ENCODE results near the gene ZKSCAN4.
A peak's percentile ranks its signal among the peaks of the same experiment; 100 is the strongest.

ZKSCAN4 gene

DNA sequence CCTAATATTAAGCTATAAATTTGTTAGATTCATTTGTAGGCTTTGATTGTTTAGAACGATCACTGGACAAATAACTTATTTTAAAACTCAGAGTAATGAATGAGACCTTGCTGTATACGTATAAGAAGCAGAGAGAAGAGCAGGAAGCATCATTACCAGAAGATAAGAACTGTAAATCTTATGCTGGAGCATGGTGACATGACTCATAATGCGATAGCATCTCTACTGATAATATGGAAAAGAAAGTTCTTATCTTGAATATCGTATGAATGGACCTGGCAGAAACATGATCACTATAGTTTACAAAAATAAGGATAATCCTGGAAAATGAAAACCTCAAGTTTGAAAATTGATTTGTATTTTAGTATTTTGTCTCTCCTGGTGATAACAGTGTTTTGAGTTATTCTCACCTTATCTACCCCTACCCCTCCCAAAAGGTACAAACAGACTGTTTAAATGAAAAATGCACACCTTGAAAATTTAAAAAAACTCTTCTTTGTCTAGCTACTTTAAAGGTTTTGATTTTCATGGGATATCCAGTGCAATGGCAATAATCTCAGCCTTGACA lies 12.8 kb upstream of the ZKSCAN4 start:
- H3K27ac ChIP-seq = no peak overlapping the region
- TF ChIP-seq, protein P1, sequence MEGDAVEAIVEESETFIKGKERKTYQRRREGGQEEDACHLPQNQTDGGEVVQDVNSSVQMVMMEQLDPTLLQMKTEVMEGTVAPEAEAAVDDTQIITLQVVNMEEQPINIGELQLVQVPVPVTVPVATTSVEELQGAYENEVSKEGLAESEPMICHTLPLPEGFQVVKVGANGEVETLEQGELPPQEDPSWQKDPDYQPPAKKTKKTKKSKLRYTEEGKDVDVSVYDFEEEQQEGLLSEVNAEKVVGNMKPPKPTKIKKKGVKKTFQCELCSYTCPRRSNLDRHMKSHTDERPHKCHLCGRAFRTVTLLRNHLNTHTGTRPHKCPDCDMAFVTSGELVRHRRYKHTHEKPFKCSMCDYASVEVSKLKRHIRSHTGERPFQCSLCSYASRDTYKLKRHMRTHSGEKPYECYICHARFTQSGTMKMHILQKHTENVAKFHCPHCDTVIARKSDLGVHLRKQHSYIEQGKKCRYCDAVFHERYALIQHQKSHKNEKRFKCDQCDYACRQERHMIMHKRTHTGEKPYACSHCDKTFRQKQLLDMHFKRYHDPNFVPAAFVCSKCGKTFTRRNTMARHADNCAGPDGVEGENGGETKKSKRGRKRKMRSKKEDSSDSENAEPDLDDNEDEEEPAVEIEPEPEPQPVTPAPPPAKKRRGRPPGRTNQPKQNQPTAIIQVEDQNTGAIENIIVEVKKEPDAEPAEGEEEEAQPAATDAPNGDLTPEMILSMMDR (conservative IDR thresholded peaks at IDR 0.05) = no peak

DNA sequence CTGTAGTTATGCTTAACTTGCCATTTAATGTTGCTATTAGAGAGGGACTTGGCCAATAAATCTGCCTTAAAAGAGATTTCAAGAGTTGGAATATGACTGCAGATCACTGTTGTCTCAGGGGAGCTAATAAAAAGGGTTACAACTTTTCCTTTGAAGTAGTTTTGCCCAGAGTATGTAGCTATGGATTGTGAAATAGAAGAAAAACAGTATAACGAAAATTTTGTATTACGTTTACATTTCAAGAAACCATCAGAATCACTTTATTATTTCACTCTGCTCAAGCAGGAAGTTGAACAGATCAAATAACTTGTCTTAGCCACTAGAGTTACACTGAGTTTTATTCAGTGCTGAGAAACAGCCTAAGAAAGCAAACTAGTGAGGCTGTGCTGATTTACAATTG lies 11.9 kb upstream of the ZKSCAN4 start:
- TF ChIP-seq, protein P1 (conservative IDR thresholded peaks at IDR 0.05) = no peak
- no peak overlapping the region for H3K27ac ChIP-seq

DNA sequence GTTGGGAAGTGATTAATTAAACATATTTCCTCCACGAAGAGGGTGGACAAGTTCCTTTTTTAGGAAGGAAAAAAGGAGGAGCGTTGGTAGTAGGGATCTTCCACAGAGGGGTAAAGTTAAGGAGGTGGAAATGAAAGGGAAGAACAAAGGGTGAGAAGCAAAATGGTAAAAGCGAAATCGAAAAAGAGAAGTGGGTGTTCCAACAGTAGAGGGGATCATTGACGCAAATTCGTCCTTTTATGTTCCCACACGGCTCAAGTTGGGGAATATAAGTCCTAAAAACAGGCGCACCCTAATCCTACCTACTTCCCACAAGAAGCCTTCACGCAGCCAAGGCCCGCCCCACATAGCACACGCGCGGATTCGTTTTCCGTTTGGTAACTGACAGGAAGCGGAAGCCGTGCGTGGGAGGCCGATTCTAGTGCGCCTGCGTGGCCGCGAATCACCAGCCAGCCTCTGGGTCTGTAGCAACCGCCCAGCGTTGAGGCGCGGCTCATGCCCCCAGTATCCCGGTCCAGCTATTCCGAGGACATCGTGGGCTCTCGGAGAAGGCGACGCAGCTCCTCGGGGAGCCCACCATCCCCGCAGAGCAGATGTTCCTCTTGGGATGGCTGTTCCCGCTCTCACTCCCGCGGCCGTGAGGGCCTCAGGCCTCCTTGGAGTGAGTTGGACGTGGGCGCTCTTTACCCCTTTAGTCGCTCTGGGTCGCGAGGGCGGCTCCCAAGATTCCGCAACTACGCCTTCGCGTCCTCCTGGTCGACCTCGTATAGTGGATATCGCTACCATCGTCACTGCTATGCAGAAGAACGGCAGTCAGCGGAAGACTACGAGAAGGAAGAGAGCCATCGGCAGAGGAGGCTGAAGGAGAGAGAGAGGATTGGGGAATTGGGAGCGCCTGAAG lies 7.1 kb upstream of the ZKSCAN4 start, which contains the start of gene NKAPL:
Gene NKAPL, plus strand, starts transcription at position 421 of the 901 bp plus-strand sequence. Its CDS starts 75 bp downstream, at position 496.
- no peak within 1 kb of the TSS for H3K27ac ChIP-seq

DNA sequence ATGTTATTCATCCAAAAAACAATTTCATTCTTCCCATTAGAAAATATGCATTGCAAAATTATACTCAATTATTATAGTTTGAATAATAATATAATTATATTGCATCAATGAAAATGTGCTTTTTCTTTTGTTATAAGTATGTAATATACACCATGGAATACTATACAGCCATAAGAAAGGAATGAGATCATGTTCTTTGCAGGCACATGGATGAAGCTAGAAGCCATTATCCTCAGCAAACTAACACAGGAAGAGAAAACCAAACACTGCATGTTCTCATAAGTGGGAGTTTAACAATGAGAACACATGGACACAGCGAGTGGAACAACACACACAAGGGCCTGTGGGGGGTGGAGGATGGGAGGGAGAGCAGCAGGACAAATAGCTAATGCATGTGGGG lies 5.0 kb upstream of the ZKSCAN4 start:
- no peak overlapping the region for H3K27ac ChIP-seq
- TF ChIP-seq, protein P1 (conservative IDR thresholded peaks at IDR 0.05) = no peak

More for the DNA sequence above, 7.1 kb upstream of the ZKSCAN4 start, which contains the start of gene NKAPL:
- TF ChIP-seq, protein P1 (conservative IDR thresholded peaks at IDR 0.05) = no peak

DNA sequence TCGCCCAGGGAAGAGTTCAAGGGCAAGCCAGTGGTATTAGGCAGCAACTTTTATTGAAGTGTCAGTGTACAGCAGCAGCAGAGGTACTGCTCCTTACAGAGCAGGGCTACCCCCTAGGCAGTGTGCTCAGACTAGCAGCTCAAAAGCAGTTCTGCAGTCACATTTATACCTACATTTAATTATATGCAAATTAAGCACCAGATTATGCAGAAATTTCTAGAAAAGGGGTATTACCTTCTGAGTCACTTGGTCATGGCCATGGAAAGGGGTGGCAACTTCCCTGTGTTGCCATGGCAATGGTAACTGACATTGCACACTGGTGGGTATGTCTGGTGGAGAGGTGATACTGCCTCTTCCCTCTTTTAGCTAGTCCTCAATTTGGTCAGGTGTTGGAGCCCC lies 2.1 kb upstream of the ZKSCAN4 start:
- no peak overlapping the region for H3K27ac ChIP-seq
- TF ChIP-seq, protein P1 (conservative IDR thresholded peaks at IDR 0.05) = no peak

DNA sequence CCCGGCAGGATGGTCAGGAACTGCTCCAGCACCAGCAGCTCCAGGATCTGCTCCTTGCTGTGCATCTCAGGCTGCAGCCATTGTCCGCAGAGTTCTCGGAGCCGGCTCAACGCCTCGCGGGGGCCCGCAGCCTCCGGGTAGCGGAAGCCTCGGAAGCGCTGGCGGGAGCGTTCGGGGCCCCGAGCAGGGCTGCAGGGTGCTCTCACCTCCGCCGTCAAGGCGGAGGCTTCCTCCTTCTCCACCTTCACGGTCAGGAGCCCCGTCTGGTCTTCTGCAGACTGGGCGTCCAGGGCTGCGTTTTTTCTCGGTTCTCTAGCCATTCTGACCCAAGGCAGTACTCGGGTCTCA lies 434 bp downstream of the ZKSCAN4 start:
- TF ChIP-seq, protein P1 (conservative IDR thresholded peaks at IDR 0.05) = no peak
- H3K27ac ChIP-seq = peak overlapping the region; percentile 72

DNA sequence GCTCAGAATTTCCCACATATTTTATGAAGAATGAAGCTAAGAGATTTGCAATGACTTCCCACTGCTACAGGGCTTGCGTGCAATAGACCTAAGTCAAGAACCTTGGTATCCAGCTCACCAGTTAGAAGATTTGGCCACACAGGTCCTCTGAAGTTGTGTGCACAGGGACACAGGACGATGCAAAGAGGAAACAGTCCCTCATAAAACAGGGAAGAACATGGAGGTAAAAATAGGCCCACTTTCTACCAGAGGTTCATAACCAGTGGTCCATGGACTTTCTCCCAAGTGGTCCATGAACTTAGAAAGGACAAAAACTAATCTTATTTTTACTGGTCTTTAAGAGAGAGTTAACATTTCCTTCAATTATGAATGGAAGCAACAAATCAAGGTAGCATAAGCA lies 1.3 kb downstream of the ZKSCAN4 start:
- H3K27ac ChIP-seq = no peak overlapping the region
- TF ChIP-seq, protein P1 (conservative IDR thresholded peaks at IDR 0.05) = no peak

All from VCaP (cell line).